NCI-H2081 treated with DMSO at 0.1 percent for 48 hours (cell line): ENCODE results near the gene ARMCX2.
"Not testable (repeated sequence)": the region's sequence is repeated elsewhere in the genome, so short reads cannot be mapped to it uniquely, and the experiment has no call there.

Experiments used
- DNase-seq: peaks from one replicate; lab custom pipeline; 2025; lab: John Stamatoyannopoulos, UW

ARMCX2 gene

GRCh38 chrX:101659601-101660063 is at the start of gene ARMCX2:
Gene ARMCX2, minus strand, starts transcription at chrX:101659850. Its CDS starts 2,262 bp downstream, at chrX:101657588.
- no peak for DNase-seq

GRCh38 chrX:101709384-101709783 is 49.7 kb upstream of the ARMCX2 start:
- DNase-seq = no peak

- no peak for DNase-seq
These were observed 48.5 kb upstream of the ARMCX2 start for GRCh38 chrX:101708163-101708562.

- no peak for DNase-seq
These were observed 33.8 kb upstream of the ARMCX2 start for GRCh38 chrX:101693476-101693875.

GRCh38 chrX:101691835-101692234 is 32.2 kb upstream of the ARMCX2 start:
- no peak for DNase-seq

- DNase-seq = no peak
These were observed 26.9 kb upstream of the ARMCX2 start for GRCh38 chrX:101686574-101686973.

GRCh38 chrX:101685923-101686322 is 26.3 kb upstream of the ARMCX2 start:
- no peak for DNase-seq

- no peak for DNase-seq
These were observed 23.1 kb upstream of the ARMCX2 start for GRCh38 chrX:101682723-101683122.

- DNase-seq = no peak
These were observed 17.4 kb upstream of the ARMCX2 start for GRCh38 chrX:101677028-101677427.

GRCh38 chrX:101676571-101676970 is 16.9 kb upstream of the ARMCX2 start:
- DNase-seq = no peak

- DNase-seq = no peak
These were observed 8.5 kb upstream of the ARMCX2 start for GRCh38 chrX:101668143-101668542.

GRCh38 chrX:101658661-101659491 is 774 bp downstream of the ARMCX2 start:
- no peak for DNase-seq

GRCh38 chrX:101657495-101657894 is 2.2 kb downstream of the ARMCX2 start:
- DNase-seq = no peak

GRCh38 chrX:101656817-101657216 is 2.8 kb downstream of the ARMCX2 start:
- DNase-seq = no peak

GRCh38 chrX:101655534-101655933 is 4.1 kb downstream of the ARMCX2 start:
- DNase-seq = no peak

GRCh38 chrX:101647716-101648115 is 11.9 kb downstream of the ARMCX2 start:
- DNase-seq = not testable (repeated sequence)

GRCh38 chrX:101642093-101642492 is 17.6 kb downstream of the ARMCX2 start:
- DNase-seq = no peak

GRCh38 chrX:101639583-101639982 is 20.1 kb downstream of the ARMCX2 start:
- DNase-seq = no peak

- DNase-seq = no peak
These were observed 40.3 kb downstream of the ARMCX2 start for GRCh38 chrX:101619364-101619763.

- peak; percentile 24 for DNase-seq
These were observed 42.1 kb downstream of the ARMCX2 start, which contains the start of gene ARMCX6 for GRCh38 chrX:101617211-101618191. Gene ARMCX6, minus strand, starts transcription at chrX:101618000. Its CDS starts 1,380 bp downstream, at chrX:101616620.

GRCh38 chrX:101605728-101606127 is 53.9 kb downstream of the ARMCX2 start:
- no peak for DNase-seq
